ENCODE data around the gene AKIRIN1.
"Not testable (repeated sequence)": the region's sequence is repeated elsewhere in the genome, so short reads cannot be mapped to it uniquely, and the experiment has no call there.

The AKIRIN1 gene

GRCh38 chr1:39014956-39015355 is 23.9 kb downstream of the AKIRIN1 start:
- H2AFZ ChIP-seq (ENCODE audit: low read depth, low read length); H3K4me1 ChIP-seq (ENCODE audit: control insufficient read depth, insufficient read depth, low read depth, low read length); H3K4me3 ChIP-seq (ENCODE audit: insufficient read depth in 1 of 2, low read depth in 1 of 2, low read length in 2 of 2); H2BK120ac ChIP-seq (ENCODE audit: low read depth, low read length); H2BK5ac ChIP-seq (ENCODE audit: low read depth, low read length, poor library complexity, severe bottlenecking); H3K9ac ChIP-seq (ENCODE audit: low read length); H3K9me3 ChIP-seq (ENCODE audit: control insufficient read depth, low read length); H3K79me1 ChIP-seq (replicated peaks; ENCODE audit: low read length, poor library complexity, severe bottlenecking); H3K27me3 ChIP-seq (ENCODE audit: control insufficient read depth in 1 of 2, insufficient read depth in 1 of 2, low read length in 2 of 2); H3K18ac ChIP-seq (ENCODE audit: low read depth in 1 of 2, low read length in 2 of 2); H3K4ac ChIP-seq (ENCODE audit: low read depth in 1 of 2, low read length in 2 of 2); H2AK5ac ChIP-seq (ENCODE audit: low read length, severe bottlenecking); DNase-seq; H4K8ac ChIP-seq (ENCODE audit: low read length); H3K23ac ChIP-seq (ENCODE audit: low read length in 2 of 2); H3K4me2 ChIP-seq (ENCODE audit: low read length, poor library complexity, severe bottlenecking); H4K91ac ChIP-seq (ENCODE audit: low read length); H3K14ac ChIP-seq (ENCODE audit: low read length in 2 of 2); H2BK12ac ChIP-seq (ENCODE audit: low read length in 2 of 2); H2BK15ac ChIP-seq (ENCODE audit: low read depth, poor library complexity, severe bottlenecking); H3K27ac ChIP-seq (ENCODE audit: low read length, poor library complexity, severe bottlenecking): not testable (repeated sequence)
- H3K36me3 ChIP-seq (ENCODE audit: control insufficient read depth in 1 of 2, insufficient read depth in 2 of 2, low read depth in 1 of 2, low read length in 2 of 2), result peaks cover 26 to 27% of the 10 kb centered on the region in 2 experiments
- WGBS, result 92% methylated on average over 6 of the region's 8 CpGs

DNA sequence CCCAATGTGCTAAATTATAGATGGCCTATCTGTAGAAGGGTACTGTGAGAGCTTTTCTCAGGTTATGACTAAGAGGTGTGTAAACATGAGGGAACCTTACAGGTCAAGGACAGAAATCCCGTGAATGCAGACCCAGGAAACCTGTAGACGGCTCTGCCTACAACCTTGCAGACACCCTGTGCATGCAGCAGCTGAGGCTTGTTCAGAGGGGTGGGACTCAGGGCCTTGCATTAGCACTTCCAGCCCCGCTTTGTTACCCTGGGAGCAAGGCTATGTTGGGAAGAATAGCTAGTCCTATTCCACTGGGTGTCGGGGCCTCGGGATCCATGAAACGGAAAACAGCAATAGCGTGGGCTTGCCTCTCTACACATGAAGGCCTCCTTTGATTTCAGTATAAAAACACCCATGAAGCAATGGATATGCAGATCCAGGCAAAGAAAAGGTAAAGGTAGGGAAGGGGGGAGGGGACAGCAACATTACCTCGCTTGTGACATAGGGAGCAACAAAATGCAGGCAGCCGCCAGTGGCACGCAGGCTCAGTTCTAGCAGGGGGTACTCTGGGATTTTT is 25.6 kb downstream of the AKIRIN1 start:
- WGBS, result 76% methylated on average over 7 of the region's 10 CpGs
- Histone ChIP-seq H3K18ac (ENCODE audit: low read depth in 1 of 2, low read length in 2 of 2) (no peak overlapping the region), H3K14ac (ENCODE audit: low read length in 2 of 2) (no peak overlapping the region), H3K79me1 (replicated peaks; ENCODE audit: low read length, poor library complexity, severe bottlenecking) (no peaks in the 10 kb centered on the region), H2BK15ac (ENCODE audit: low read depth, poor library complexity, severe bottlenecking) (no peak overlapping the region), H4K8ac (ENCODE audit: low read length) (no peak overlapping the region), H3K9ac (ENCODE audit: low read length) (no peak overlapping the region), H2AK5ac (ENCODE audit: low read length, severe bottlenecking) (no peak overlapping the region), H2BK5ac (ENCODE audit: low read depth, low read length, poor library complexity, severe bottlenecking) (no peak overlapping the region), H3K36me3 (ENCODE audit: control insufficient read depth in 1 of 2, insufficient read depth in 2 of 2, low read depth in 1 of 2, low read length in 2 of 2) (peaks cover 15 to 18% of the 10 kb centered on the region in 2 experiments), H4K91ac (ENCODE audit: low read length) (no peak overlapping the region), H3K4me2 (ENCODE audit: low read length, poor library complexity, severe bottlenecking) (no peak overlapping the region), H3K4ac (ENCODE audit: low read depth in 1 of 2, low read length in 2 of 2) (no peak overlapping the region), H3K4me1 (ENCODE audit: control insufficient read depth, insufficient read depth, low read depth, low read length) (peaks cover 3% of the 10 kb centered on the region), H3K23ac (ENCODE audit: low read length in 2 of 2) (no peak overlapping the region), H3K4me3 (ENCODE audit: insufficient read depth in 1 of 2, low read depth in 1 of 2, low read length in 2 of 2) (no peak overlapping the region), H3K27me3 (ENCODE audit: control insufficient read depth in 1 of 2, insufficient read depth in 1 of 2, low read length in 2 of 2) (no peaks in the 10 kb centered on the region), H3K9me3 (ENCODE audit: control insufficient read depth, low read length) (no peaks in the 10 kb centered on the region), H2BK120ac (ENCODE audit: low read depth, low read length) (no peak overlapping the region), H2AFZ (ENCODE audit: low read depth, low read length) (no peak overlapping the region), H3K27ac (ENCODE audit: low read length, poor library complexity, severe bottlenecking) (no peak overlapping the region), H2BK12ac (ENCODE audit: low read length in 2 of 2) (no peak overlapping the region)
- no peak for DNase-seq

GRCh38 chr1:39017266-39017665 is 26.2 kb downstream of the AKIRIN1 start:
- no peak overlapping the region for H2AK5ac ChIP-seq (ENCODE audit: low read length, severe bottlenecking)
- peaks cover 12% of the 10 kb centered on the region in 2 experiments for H3K36me3 ChIP-seq (ENCODE audit: control insufficient read depth in 1 of 2, insufficient read depth in 2 of 2, low read depth in 1 of 2, low read length in 2 of 2)
- no peak overlapping the region for H3K4me3 ChIP-seq (ENCODE audit: insufficient read depth in 1 of 2, low read depth in 1 of 2, low read length in 2 of 2)
- H3K9ac ChIP-seq (ENCODE audit: low read length), result no peak overlapping the region
- no peak overlapping the region for H4K91ac ChIP-seq (ENCODE audit: low read length)
- H3K14ac ChIP-seq (ENCODE audit: low read length in 2 of 2), result no peak overlapping the region
- H2BK5ac ChIP-seq (ENCODE audit: low read depth, low read length, poor library complexity, severe bottlenecking), result no peak overlapping the region
- H2BK120ac ChIP-seq (ENCODE audit: low read depth, low read length), result no peak overlapping the region
- H3K18ac ChIP-seq (ENCODE audit: low read depth in 1 of 2, low read length in 2 of 2), result no peak overlapping the region
- no peak overlapping the region for H2BK12ac ChIP-seq (ENCODE audit: low read length in 2 of 2)
- no peak overlapping the region for H2BK15ac ChIP-seq (ENCODE audit: low read depth, poor library complexity, severe bottlenecking)
- H3K23ac ChIP-seq (ENCODE audit: low read length in 2 of 2), result no peak overlapping the region
- no peak overlapping the region for H3K4ac ChIP-seq (ENCODE audit: low read depth in 1 of 2, low read length in 2 of 2)
- H3K4me1 ChIP-seq (ENCODE audit: control insufficient read depth, insufficient read depth, low read depth, low read length), result peaks cover 3% of the 10 kb centered on the region
- H2AFZ ChIP-seq (ENCODE audit: low read depth, low read length), result no peak overlapping the region
- H3K4me2 ChIP-seq (ENCODE audit: low read length, poor library complexity, severe bottlenecking), result no peak overlapping the region
- 72% methylated on average over 5 of the region's 5 CpGs for WGBS
- H4K8ac ChIP-seq (ENCODE audit: low read length), result no peak overlapping the region
- DNase-seq, result no peak
- H3K79me1 ChIP-seq (replicated peaks; ENCODE audit: low read length, poor library complexity, severe bottlenecking), result no peaks in the 10 kb centered on the region
- H3K27ac ChIP-seq (ENCODE audit: low read length, poor library complexity, severe bottlenecking), result no peak overlapping the region
- H3K9me3 ChIP-seq (ENCODE audit: control insufficient read depth, low read length), result no peaks in the 10 kb centered on the region
- no peaks in the 10 kb centered on the region for H3K27me3 ChIP-seq (ENCODE audit: control insufficient read depth in 1 of 2, insufficient read depth in 1 of 2, low read length in 2 of 2)

DNA sequence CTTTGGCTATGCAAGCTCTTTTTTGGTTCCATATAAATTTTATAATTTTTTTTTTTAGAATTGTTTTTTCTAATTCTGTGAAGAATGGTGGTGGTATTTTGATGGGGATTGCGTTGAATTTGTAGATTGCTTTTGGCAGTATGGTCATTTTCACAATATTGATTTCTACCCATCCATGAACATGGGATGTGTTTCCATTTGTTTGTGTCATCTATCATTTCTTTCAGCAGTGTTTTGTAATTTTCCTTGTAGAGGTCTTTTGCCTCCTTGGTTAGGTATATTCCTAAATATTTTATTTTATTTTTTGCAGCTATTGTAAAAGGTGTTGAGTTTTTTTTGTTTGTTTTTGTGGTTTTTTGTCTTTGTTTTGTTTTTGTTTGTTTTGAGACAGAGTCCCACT is 29.4 kb downstream of the AKIRIN1 start:
- H2BK5ac ChIP-seq (ENCODE audit: low read depth, low read length, poor library complexity, severe bottlenecking); H3K9ac ChIP-seq (ENCODE audit: low read length); H2AK5ac ChIP-seq (ENCODE audit: low read length, severe bottlenecking); H2BK12ac ChIP-seq (ENCODE audit: low read length in 2 of 2); H3K27me3 ChIP-seq (ENCODE audit: control insufficient read depth in 1 of 2, insufficient read depth in 1 of 2, low read length in 2 of 2); H3K14ac ChIP-seq (ENCODE audit: low read length in 2 of 2); DNase-seq; H3K79me1 ChIP-seq (replicated peaks; ENCODE audit: low read length, poor library complexity, severe bottlenecking); H3K18ac ChIP-seq (ENCODE audit: low read depth in 1 of 2, low read length in 2 of 2); H3K4me2 ChIP-seq (ENCODE audit: low read length, poor library complexity, severe bottlenecking); H3K9me3 ChIP-seq (ENCODE audit: control insufficient read depth, low read length); H3K36me3 ChIP-seq (ENCODE audit: control insufficient read depth in 1 of 2, insufficient read depth in 2 of 2, low read depth in 1 of 2, low read length in 2 of 2); H3K4me1 ChIP-seq (ENCODE audit: control insufficient read depth, insufficient read depth, low read depth, low read length); H3K23ac ChIP-seq (ENCODE audit: low read length in 2 of 2); H2BK15ac ChIP-seq (ENCODE audit: low read depth, poor library complexity, severe bottlenecking); H3K4me3 ChIP-seq (ENCODE audit: insufficient read depth in 1 of 2, low read depth in 1 of 2, low read length in 2 of 2); H4K8ac ChIP-seq (ENCODE audit: low read length); H4K91ac ChIP-seq (ENCODE audit: low read length); H2BK120ac ChIP-seq (ENCODE audit: low read depth, low read length); H2AFZ ChIP-seq (ENCODE audit: low read depth, low read length); H3K4ac ChIP-seq (ENCODE audit: low read depth in 1 of 2, low read length in 2 of 2); H3K27ac ChIP-seq (ENCODE audit: low read length, poor library complexity, severe bottlenecking): not testable (repeated sequence)
- WGBS, result 38% methylated on average over 1 of the region's 1 CpG

All from mesenchymal stem cell (in vitro differentiated cells and primary cell).